ENCODE data around the gene SLC35G3. TPM values are rescaled to one million over a fixed set of nuclear protein-coding genes. Genes with fewer than 3 reads are reported as not detected.

Gene SLC35G3
- total and polyA plus RNA-seq, 2 of the 13 experiments (the other 11 are each of a cell fraction or from before 2014, with no cell fraction given): not detected

- TF ChIP-seq KLF15 (CRISPR knock-in tag; IDR thresholded peaks at IDR 0.05; ENCODE audit: borderline replicate concordance) (no peak), MATR3 (CRISPR knock-in tag; IDR thresholded peaks at IDR 0.05) (no peak)
Observed at GRCh38 chr17:35189291-35189690, 4.9 kb downstream of the SLC35G3 start (continued).

GRCh38 chr17:35188111-35188510 is 6.1 kb downstream of the SLC35G3 start:
- Histone ChIP-seq H3K79me2 (ENCODE audit: insufficient read depth, low read length) (no peaks in the 10 kb centered on the region), H3K27ac (ENCODE audit: extremely low read length, insufficient read depth, low read length) (no peak overlapping the region), H3K4me3 (replicated peaks in 1 of 3; ENCODE audit: insufficient read depth in 1 of 3, low read depth in 2 of 3, low read length in 3 of 3) (no peak overlapping the region), H4K20me1 (ENCODE audit: insufficient read depth, low read length) (no peaks in the 10 kb centered on the region), H3K27me3 (ENCODE audit: control insufficient read depth in 1 of 2, insufficient read depth in 2 of 2, low read length in 2 of 2) (no peaks in the 10 kb centered on the region; a peak in 2 of 5 replicates), H3K36me3 (replicated peaks in 1 of 2; ENCODE audit: control insufficient read depth in 1 of 2, insufficient read depth in 2 of 2, low read length in 2 of 2) (no peaks in the 10 kb centered on the region), H3K9ac (ENCODE audit: insufficient read depth, low read depth, low read length) (no peak overlapping the region), H2AFZ (ENCODE audit: low read length) (no peak overlapping the region), H3K4me1 (ENCODE audit: insufficient read depth, low read length) (no peaks in the 10 kb centered on the region), H3K4me2 (ENCODE audit: low read depth, low read length) (no peak overlapping the region), H3K9me3 (ENCODE audit: low read length) (no peaks in the 10 kb centered on the region)
- ChIA-PET CTCF (ENCODE audit: low intra/inter-chr PET ratio, low total read pairs) (no interaction called here), POLR2A (interaction anchor here (0.7 kb wide), 1 partner anchor 80 kb away, joined by 3 read pairs; no protein-coding TSS in a partner anchor)
- no peak for TF ChIP-seq ZNF780A (CRISPR knock-in tag; IDR thresholded peaks at IDR 0.05)
- 3% methylated on average over 2 of the region's 2 CpGs for WGBS (ENCODE audit: low lambda C conversion rate)
- in situ Hi-C loops (cut with HindIII; ENCODE audit: extremely low pct_ligation_motif_present, low pct_unique_long_range_greater_than_20kb): no loop called here
- intact Hi-C loops (cut with micrococcal nuclease; ENCODE audit: unreplicated experiment): no loop called here
- DNase-seq (ENCODE audit: low spot score): no peak
- no peak for ATAC-seq
- FAIRE-seq: no peak
- BruUV-seq (replicated peaks): no TSS peak

GRCh38 chr17:35187481-35187880 is 6.7 kb downstream of the SLC35G3 start:
- FAIRE-seq (no peak), ATAC-seq (no peak), DNase-seq (ENCODE audit: low spot score) (no peak)
- Histone ChIP-seq H3K36me3 (replicated peaks in 1 of 2; ENCODE audit: control insufficient read depth in 1 of 2, insufficient read depth in 2 of 2, low read length in 2 of 2) (no peaks in the 10 kb centered on the region), H3K9ac (ENCODE audit: insufficient read depth, low read depth, low read length) (no peak overlapping the region), H4K20me1 (ENCODE audit: insufficient read depth, low read length) (no peaks in the 10 kb centered on the region), H3K4me3 (replicated peaks in 1 of 3; ENCODE audit: insufficient read depth in 1 of 3, low read depth in 2 of 3, low read length in 3 of 3) (no peak overlapping the region), H3K27ac (ENCODE audit: extremely low read length, insufficient read depth, low read length) (no peak overlapping the region), H3K27me3 (ENCODE audit: control insufficient read depth in 1 of 2, insufficient read depth in 2 of 2, low read length in 2 of 2) (no peaks in the 10 kb centered on the region; a peak in 2 of 5 replicates), H3K9me3 (ENCODE audit: low read length) (no peaks in the 10 kb centered on the region), H3K4me1 (ENCODE audit: insufficient read depth, low read length) (no peaks in the 10 kb centered on the region), H2AFZ (ENCODE audit: low read length) (no peak overlapping the region), H3K79me2 (ENCODE audit: insufficient read depth, low read length) (no peaks in the 10 kb centered on the region), H3K4me2 (ENCODE audit: low read depth, low read length) (no peak overlapping the region)
- WGBS (ENCODE audit: low lambda C conversion rate): 50% methylated on average over 2 of the region's 2 CpGs
- ChIA-PET CTCF (ENCODE audit: low intra/inter-chr PET ratio, low total read pairs) (no interaction called here), POLR2A (interaction anchor here (0.7 kb wide), 1 partner anchor 80 kb away, joined by 3 read pairs; no protein-coding TSS in a partner anchor)
- intact Hi-C loops (cut with micrococcal nuclease; ENCODE audit: unreplicated experiment) (no loop called here), in situ Hi-C loops (cut with HindIII; ENCODE audit: extremely low pct_ligation_motif_present, low pct_unique_long_range_greater_than_20kb) (no loop called here)
- no peak for TF ChIP-seq ETV6 (CRISPR knock-in tag; conservative IDR thresholded peaks at IDR 0.05)
- TF ChIP-seq ZNF704 (CRISPR knock-in tag; IDR thresholded peaks at IDR 0.05; ENCODE audit: borderline replicate concordance): no peak
- no peak for TF ChIP-seq ZNF839 (CRISPR knock-in tag; IDR thresholded peaks at IDR 0.05; ENCODE audit: borderline replicate concordance)
- no peak for TF ChIP-seq NBN (conservative IDR thresholded peaks at IDR 0.05)
- no peak for TF ChIP-seq NCOA1 (CRISPR knock-in tag; IDR thresholded peaks at IDR 0.05)
- no peak for TF ChIP-seq NFIB (CRISPR knock-in tag; IDR thresholded peaks at IDR 0.05; ENCODE audit: borderline replicate concordance)
- no peak for TF ChIP-seq TERF1 (CRISPR knock-in tag; IDR thresholded peaks at IDR 0.05)
- no TSS peak for BruUV-seq (replicated peaks)
